GM18519 (cell line): ENCODE data around the gene PLEKHA3.

Experiments used
- ATAC-seq: cut with Tn5 transposase; IDR thresholded peaks from one replicate; pipeline ENCODE4 v1.9.1; 2021; ENCODE audit warnings: mild to moderate bottlenecking, moderate library complexity; ENCODE audit not compliant: unreplicated experiment, low FRiP score

Gene PLEKHA3

GRCh38 chr2:178478439-178479274 is 1.6 kb upstream of the PLEKHA3 start, which contains the start of gene FKBP7:
Gene FKBP7 (minus strand): TSS chr2:178478600. CDS start chr2:178478499, 101 bp downstream.
- ATAC-seq = peak; percentile 37

GRCh38 chr2:178479275-178479616 is 1.0 kb upstream of the PLEKHA3 start:
- no peak for ATAC-seq

GRCh38 chr2:178479758-178480226 is 465 bp upstream of the PLEKHA3 start:
- no peak for ATAC-seq

- no peak for ATAC-seq
Measured at GRCh38 chr2:178482437-178482836, 2.2 kb downstream of the PLEKHA3 start.

- ATAC-seq = no peak
Measured at GRCh38 chr2:178484245-178485041, 4.2 kb downstream of the PLEKHA3 start.

GRCh38 chr2:178485356-178485755 is 5.1 kb downstream of the PLEKHA3 start:
- no peak for ATAC-seq

- no peak for ATAC-seq
Measured at GRCh38 chr2:178491612-178492011, 11.4 kb downstream of the PLEKHA3 start.

- no peak for ATAC-seq
Measured at GRCh38 chr2:178496049-178496448, 15.8 kb downstream of the PLEKHA3 start.

GRCh38 chr2:178498137-178498536 is 17.9 kb downstream of the PLEKHA3 start:
- ATAC-seq = peak; percentile 73

- no peak for ATAC-seq
Measured at GRCh38 chr2:178499640-178500039, 19.4 kb downstream of the PLEKHA3 start.

GRCh38 chr2:178502751-178503150 is 22.5 kb downstream of the PLEKHA3 start:
- ATAC-seq = no peak

- no peak for ATAC-seq
Measured at GRCh38 chr2:178506101-178506500, 25.8 kb downstream of the PLEKHA3 start.

- no peak for ATAC-seq
Measured at GRCh38 chr2:178506524-178506923, 26.3 kb downstream of the PLEKHA3 start.

GRCh38 chr2:178506949-178507348 is 26.7 kb downstream of the PLEKHA3 start:
- no peak for ATAC-seq

GRCh38 chr2:178508646-178509045 is 28.4 kb downstream of the PLEKHA3 start:
- no peak for ATAC-seq

GRCh38 chr2:178510384-178510783 is 30.1 kb downstream of the PLEKHA3 start:
- ATAC-seq = no peak

GRCh38 chr2:178512484-178512883 is 32.2 kb downstream of the PLEKHA3 start:
- no peak for ATAC-seq

- ATAC-seq = no peak
Measured at GRCh38 chr2:178513876-178514275, 33.6 kb downstream of the PLEKHA3 start.

GRCh38 chr2:178514664-178515063 is 34.4 kb downstream of the PLEKHA3 start:
- no peak for ATAC-seq

GRCh38 chr2:178517496-178517895 is 37.2 kb downstream of the PLEKHA3 start:
- ATAC-seq = no peak

- no peak for ATAC-seq
Measured at GRCh38 chr2:178521304-178522150, 41.3 kb downstream of the PLEKHA3 start.
